Inflammatory macrophage treated with lipopolysaccharide for 1 hour (primary cell): ENCODE results near the gene MTIF2.
"Not testable (repeated sequence)": the region's sequence is repeated elsewhere in the genome, so short reads cannot be mapped to it uniquely, and the experiment has no call there.

ENCODE experiments used
- DNase-seq, 2 donors: peaks; one replicate each; pipeline ENCODE4 v3.0.0-alpha.2; 2020 to 2022

Gene MTIF2

GRCh38 chr2:55186837-55187236 lies 82.2 kb downstream of the MTIF2 start:
- not testable (repeated sequence) for DNase-seq
